ENCODE data around the gene STIM2.

STIM2 gene

GRCh38 chr4:26930964-26931363 lies 70.3 kb downstream of the STIM2 start:
- Histone ChIP-seq H3K27ac (replicated peaks; ENCODE audit: low read length) (peak overlapping the region; percentile 15), H3K9me3 (replicated peaks in 1 of 2; ENCODE audit: control insufficient read depth in 2 of 2, insufficient read depth in 1 of 2, low read depth in 1 of 2, low read length in 2 of 2) (no peaks in the 10 kb centered on the region), H2AK5ac (ENCODE audit: low read depth, low read length) (no peak overlapping the region), H3K4ac (ENCODE audit: low read length) (no peak overlapping the region), H2BK12ac (ENCODE audit: low read length) (no peak overlapping the region), H3K4me3 (ENCODE audit: low read length in 2 of 2) (no peak overlapping the region), H3K27me3 (ENCODE audit: control insufficient read depth in 3 of 3, insufficient read depth in 3 of 3, low read depth in 1 of 3, low read length in 3 of 3) (no peaks in the 10 kb centered on the region), H3K4me2 (ENCODE audit: insufficient read depth, low read length, poor library complexity, severe bottlenecking) (no peak overlapping the region), H3K18ac (ENCODE audit: low read length) (no peak overlapping the region), H2BK5ac (ENCODE audit: low read length) (no peak overlapping the region), H4K8ac (ENCODE audit: low read depth, low read length) (no peak overlapping the region), H3K14ac (ENCODE audit: low read length) (no peak overlapping the region), H2BK120ac (ENCODE audit: low read depth, low read length) (no peak overlapping the region), H3K4me1 (ENCODE audit: control insufficient read depth in 2 of 2, insufficient read depth in 1 of 2, low read depth in 1 of 2, low read length in 2 of 2) (peaks cover 0 to 5% of the 10 kb centered on the region in 2 donors), H2AFZ (ENCODE audit: low read length) (no peak overlapping the region), H3K36me3 (replicated peaks in 1 of 2; ENCODE audit: control insufficient read depth in 2 of 2, insufficient read depth in 2 of 2, low read length in 2 of 2) (no peaks in the 10 kb centered on the region), H3K9ac (ENCODE audit: low read depth, low read length, poor library complexity) (no peak overlapping the region), H4K91ac (ENCODE audit: low read depth, low read length, poor library complexity) (no peak overlapping the region), H3K79me1 (ENCODE audit: low read depth, low read length) (no peaks in the 10 kb centered on the region), H2BK15ac (ENCODE audit: low read length) (no peak overlapping the region), H3K23ac (ENCODE audit: low read depth, low read length, poor library complexity) (no peak overlapping the region)
- WGBS, 2 donors (ENCODE audit: extremely low coverage in 2 of 2, insufficient read length in 2 of 2, insufficient replicate concordance in 1 of 2) = no CpG with 5 or more reads among the region's 4 CpGs
- DNase-seq (ENCODE audit: low spot score) = no peak

GRCh38 chr4:26931451-26931850 lies 70.8 kb downstream of the STIM2 start:
- Histone ChIP-seq H2BK12ac (ENCODE audit: low read length) (no peak overlapping the region), H3K4ac (ENCODE audit: low read length) (no peak overlapping the region), H2BK120ac (ENCODE audit: low read depth, low read length) (no peak overlapping the region), H2BK15ac (ENCODE audit: low read length) (no peak overlapping the region), H4K8ac (ENCODE audit: low read depth, low read length) (no peak overlapping the region), H3K9ac (ENCODE audit: low read depth, low read length, poor library complexity) (no peak overlapping the region), H3K4me1 (ENCODE audit: control insufficient read depth in 2 of 2, insufficient read depth in 1 of 2, low read depth in 1 of 2, low read length in 2 of 2) (peaks cover 0 to 5% of the 10 kb centered on the region in 2 donors), H3K79me1 (ENCODE audit: low read depth, low read length) (no peaks in the 10 kb centered on the region), H3K36me3 (replicated peaks in 1 of 2; ENCODE audit: control insufficient read depth in 2 of 2, insufficient read depth in 2 of 2, low read length in 2 of 2) (no peaks in the 10 kb centered on the region), H3K4me2 (ENCODE audit: insufficient read depth, low read length, poor library complexity, severe bottlenecking) (no peak overlapping the region), H3K14ac (ENCODE audit: low read length) (no peak overlapping the region), H3K4me3 (ENCODE audit: low read length in 2 of 2) (no peak overlapping the region), H3K27me3 (ENCODE audit: control insufficient read depth in 3 of 3, insufficient read depth in 3 of 3, low read depth in 1 of 3, low read length in 3 of 3) (no peaks in the 10 kb centered on the region), H2AK5ac (ENCODE audit: low read depth, low read length) (no peak overlapping the region), H2BK5ac (ENCODE audit: low read length) (no peak overlapping the region), H3K27ac (replicated peaks; ENCODE audit: low read length) (no peak overlapping the region), H2AFZ (ENCODE audit: low read length) (no peak overlapping the region), H3K23ac (ENCODE audit: low read depth, low read length, poor library complexity) (no peak overlapping the region), H4K91ac (ENCODE audit: low read depth, low read length, poor library complexity) (no peak overlapping the region), H3K9me3 (replicated peaks in 1 of 2; ENCODE audit: control insufficient read depth in 2 of 2, insufficient read depth in 1 of 2, low read depth in 1 of 2, low read length in 2 of 2) (no peaks in the 10 kb centered on the region), H3K18ac (ENCODE audit: low read length) (no peak overlapping the region)
- DNase-seq (ENCODE audit: low spot score) = no peak
- no CpG with 5 or more reads among the region's 1 CpG for WGBS, 2 donors (ENCODE audit: extremely low coverage in 2 of 2, insufficient read length in 2 of 2, insufficient replicate concordance in 1 of 2)

DNA sequence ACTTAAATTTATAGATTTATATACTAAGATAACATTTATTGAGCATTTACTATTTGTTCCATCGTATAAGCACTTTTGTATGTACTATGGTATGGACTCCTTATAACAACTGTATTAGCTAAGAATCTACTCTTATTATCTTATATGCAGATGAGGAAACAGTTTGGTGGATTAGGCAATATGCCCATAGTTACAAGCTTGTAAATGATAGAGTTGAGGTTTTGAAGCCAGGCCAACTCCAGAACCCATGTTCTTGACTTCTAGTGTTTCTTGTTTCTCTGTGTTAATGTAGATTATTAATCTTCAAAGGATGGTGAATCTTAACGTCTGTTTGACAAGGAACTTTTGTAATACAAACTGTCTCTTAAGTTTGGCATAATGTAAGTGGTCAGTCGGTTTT lies 71.3 kb downstream of the STIM2 start:
- peaks cover 0 to 5% of the 10 kb centered on the region in 2 donors for H3K4me1 ChIP-seq (ENCODE audit: control insufficient read depth in 2 of 2, insufficient read depth in 1 of 2, low read depth in 1 of 2, low read length in 2 of 2)
- H3K18ac ChIP-seq (ENCODE audit: low read length) = no peak overlapping the region
- H2AK5ac ChIP-seq (ENCODE audit: low read depth, low read length) = no peak overlapping the region
- no peak overlapping the region for H3K4me2 ChIP-seq (ENCODE audit: insufficient read depth, low read length, poor library complexity, severe bottlenecking)
- no peak overlapping the region for H3K9ac ChIP-seq (ENCODE audit: low read depth, low read length, poor library complexity)
- no peak overlapping the region for H2BK12ac ChIP-seq (ENCODE audit: low read length)
- no peak for DNase-seq (ENCODE audit: low spot score)
- H3K36me3 ChIP-seq (replicated peaks in 1 of 2; ENCODE audit: control insufficient read depth in 2 of 2, insufficient read depth in 2 of 2, low read length in 2 of 2) = no peaks in the 10 kb centered on the region
- H3K4ac ChIP-seq (ENCODE audit: low read length) = no peak overlapping the region
- H3K4me3 ChIP-seq (ENCODE audit: low read length in 2 of 2) = no peak overlapping the region
- H2BK120ac ChIP-seq (ENCODE audit: low read depth, low read length) = no peak overlapping the region
- no peaks in the 10 kb centered on the region for H3K9me3 ChIP-seq (replicated peaks in 1 of 2; ENCODE audit: control insufficient read depth in 2 of 2, insufficient read depth in 1 of 2, low read depth in 1 of 2, low read length in 2 of 2)
- H3K27ac ChIP-seq (replicated peaks; ENCODE audit: low read length) = no peak overlapping the region
- H3K23ac ChIP-seq (ENCODE audit: low read depth, low read length, poor library complexity) = no peak overlapping the region
- H3K27me3 ChIP-seq (ENCODE audit: control insufficient read depth in 3 of 3, insufficient read depth in 3 of 3, low read depth in 1 of 3, low read length in 3 of 3) = no peaks in the 10 kb centered on the region
- H2BK15ac ChIP-seq (ENCODE audit: low read length) = no peak overlapping the region
- H3K79me1 ChIP-seq (ENCODE audit: low read depth, low read length) = no peaks in the 10 kb centered on the region
- no peak overlapping the region for H4K91ac ChIP-seq (ENCODE audit: low read depth, low read length, poor library complexity)
- H4K8ac ChIP-seq (ENCODE audit: low read depth, low read length) = no peak overlapping the region
- no CpG with 5 or more reads among the region's 3 CpGs for WGBS, 2 donors (ENCODE audit: extremely low coverage in 2 of 2, insufficient read length in 2 of 2, insufficient replicate concordance in 1 of 2)
- no peak overlapping the region for H3K14ac ChIP-seq (ENCODE audit: low read length)
- no peak overlapping the region for H2AFZ ChIP-seq (ENCODE audit: low read length)
- no peak overlapping the region for H2BK5ac ChIP-seq (ENCODE audit: low read length)

DNA sequence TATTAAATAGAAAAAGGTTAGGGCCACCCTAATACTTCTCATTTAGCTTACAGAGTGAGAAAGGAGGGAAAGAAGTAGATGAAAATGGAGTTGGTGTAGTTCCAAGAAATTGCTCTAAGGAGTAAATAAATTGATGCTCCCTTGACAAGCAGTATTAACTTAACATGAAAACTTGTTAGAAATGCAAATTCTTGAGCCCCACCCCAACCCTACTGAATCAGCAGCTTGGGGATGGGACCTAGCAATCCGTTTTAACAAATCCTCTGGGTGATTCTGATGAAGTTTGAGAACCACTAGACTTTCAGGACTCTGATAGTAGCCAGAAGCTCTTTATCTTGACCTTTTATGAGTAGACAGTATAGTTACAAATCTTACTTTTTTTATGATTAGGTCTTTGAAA lies 74.8 kb downstream of the STIM2 start:
- no peak overlapping the region for H2BK5ac ChIP-seq (ENCODE audit: low read length)
- no peak overlapping the region for H3K4ac ChIP-seq (ENCODE audit: low read length)
- no peak overlapping the region for H3K4me2 ChIP-seq (ENCODE audit: insufficient read depth, low read length, poor library complexity, severe bottlenecking)
- no CpG with 5 or more reads among the region's 1 CpG for WGBS, 2 donors (ENCODE audit: extremely low coverage in 2 of 2, insufficient read length in 2 of 2, insufficient replicate concordance in 1 of 2)
- H2AFZ ChIP-seq (ENCODE audit: low read length) = no peak overlapping the region
- H3K4me3 ChIP-seq (ENCODE audit: low read length in 2 of 2) = no peak overlapping the region
- H3K4me1 ChIP-seq (ENCODE audit: control insufficient read depth in 2 of 2, insufficient read depth in 1 of 2, low read depth in 1 of 2, low read length in 2 of 2) = peaks cover under 1 to 5% of the 10 kb centered on the region in 2 donors
- no peak for DNase-seq (ENCODE audit: low spot score)
- no peak overlapping the region for H2BK12ac ChIP-seq (ENCODE audit: low read length)
- H3K79me1 ChIP-seq (ENCODE audit: low read depth, low read length) = no peaks in the 10 kb centered on the region
- no peak overlapping the region for H3K27ac ChIP-seq (replicated peaks; ENCODE audit: low read length)
- H3K23ac ChIP-seq (ENCODE audit: low read depth, low read length, poor library complexity) = no peak overlapping the region
- H2AK5ac ChIP-seq (ENCODE audit: low read depth, low read length) = no peak overlapping the region
- no peak overlapping the region for H3K18ac ChIP-seq (ENCODE audit: low read length)
- H2BK120ac ChIP-seq (ENCODE audit: low read depth, low read length) = no peak overlapping the region
- no peaks in the 10 kb centered on the region for H3K9me3 ChIP-seq (replicated peaks in 1 of 2; ENCODE audit: control insufficient read depth in 2 of 2, insufficient read depth in 1 of 2, low read depth in 1 of 2, low read length in 2 of 2)
- H2BK15ac ChIP-seq (ENCODE audit: low read length) = no peak overlapping the region
- no peaks in the 10 kb centered on the region for H3K36me3 ChIP-seq (replicated peaks in 1 of 2; ENCODE audit: control insufficient read depth in 2 of 2, insufficient read depth in 2 of 2, low read length in 2 of 2)
- no peak overlapping the region for H4K91ac ChIP-seq (ENCODE audit: low read depth, low read length, poor library complexity)
- no peak overlapping the region for H3K9ac ChIP-seq (ENCODE audit: low read depth, low read length, poor library complexity)
- H3K14ac ChIP-seq (ENCODE audit: low read length) = no peak overlapping the region
- H3K27me3 ChIP-seq (ENCODE audit: control insufficient read depth in 3 of 3, insufficient read depth in 3 of 3, low read depth in 1 of 3, low read length in 3 of 3) = no peaks in the 10 kb centered on the region
- H4K8ac ChIP-seq (ENCODE audit: low read depth, low read length) = no peak overlapping the region
